Midbrain (tissue), 1 donor: Measurements from ENCODE around the gene SPAG9.

ENCODE experiments used
- DNase-seq: peaks from one replicate; lab custom pipeline; 2025; lab: John Stamatoyannopoulos, UW

SPAG9 gene, protein sequence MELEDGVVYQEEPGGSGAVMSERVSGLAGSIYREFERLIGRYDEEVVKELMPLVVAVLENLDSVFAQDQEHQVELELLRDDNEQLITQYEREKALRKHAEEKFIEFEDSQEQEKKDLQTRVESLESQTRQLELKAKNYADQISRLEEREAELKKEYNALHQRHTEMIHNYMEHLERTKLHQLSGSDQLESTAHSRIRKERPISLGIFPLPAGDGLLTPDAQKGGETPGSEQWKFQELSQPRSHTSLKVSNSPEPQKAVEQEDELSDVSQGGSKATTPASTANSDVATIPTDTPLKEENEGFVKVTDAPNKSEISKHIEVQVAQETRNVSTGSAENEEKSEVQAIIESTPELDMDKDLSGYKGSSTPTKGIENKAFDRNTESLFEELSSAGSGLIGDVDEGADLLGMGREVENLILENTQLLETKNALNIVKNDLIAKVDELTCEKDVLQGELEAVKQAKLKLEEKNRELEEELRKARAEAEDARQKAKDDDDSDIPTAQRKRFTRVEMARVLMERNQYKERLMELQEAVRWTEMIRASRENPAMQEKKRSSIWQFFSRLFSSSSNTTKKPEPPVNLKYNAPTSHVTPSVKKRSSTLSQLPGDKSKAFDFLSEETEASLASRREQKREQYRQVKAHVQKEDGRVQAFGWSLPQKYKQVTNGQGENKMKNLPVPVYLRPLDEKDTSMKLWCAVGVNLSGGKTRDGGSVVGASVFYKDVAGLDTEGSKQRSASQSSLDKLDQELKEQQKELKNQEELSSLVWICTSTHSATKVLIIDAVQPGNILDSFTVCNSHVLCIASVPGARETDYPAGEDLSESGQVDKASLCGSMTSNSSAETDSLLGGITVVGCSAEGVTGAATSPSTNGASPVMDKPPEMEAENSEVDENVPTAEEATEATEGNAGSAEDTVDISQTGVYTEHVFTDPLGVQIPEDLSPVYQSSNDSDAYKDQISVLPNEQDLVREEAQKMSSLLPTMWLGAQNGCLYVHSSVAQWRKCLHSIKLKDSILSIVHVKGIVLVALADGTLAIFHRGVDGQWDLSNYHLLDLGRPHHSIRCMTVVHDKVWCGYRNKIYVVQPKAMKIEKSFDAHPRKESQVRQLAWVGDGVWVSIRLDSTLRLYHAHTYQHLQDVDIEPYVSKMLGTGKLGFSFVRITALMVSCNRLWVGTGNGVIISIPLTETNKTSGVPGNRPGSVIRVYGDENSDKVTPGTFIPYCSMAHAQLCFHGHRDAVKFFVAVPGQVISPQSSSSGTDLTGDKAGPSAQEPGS (N-terminal part only)

DNA sequence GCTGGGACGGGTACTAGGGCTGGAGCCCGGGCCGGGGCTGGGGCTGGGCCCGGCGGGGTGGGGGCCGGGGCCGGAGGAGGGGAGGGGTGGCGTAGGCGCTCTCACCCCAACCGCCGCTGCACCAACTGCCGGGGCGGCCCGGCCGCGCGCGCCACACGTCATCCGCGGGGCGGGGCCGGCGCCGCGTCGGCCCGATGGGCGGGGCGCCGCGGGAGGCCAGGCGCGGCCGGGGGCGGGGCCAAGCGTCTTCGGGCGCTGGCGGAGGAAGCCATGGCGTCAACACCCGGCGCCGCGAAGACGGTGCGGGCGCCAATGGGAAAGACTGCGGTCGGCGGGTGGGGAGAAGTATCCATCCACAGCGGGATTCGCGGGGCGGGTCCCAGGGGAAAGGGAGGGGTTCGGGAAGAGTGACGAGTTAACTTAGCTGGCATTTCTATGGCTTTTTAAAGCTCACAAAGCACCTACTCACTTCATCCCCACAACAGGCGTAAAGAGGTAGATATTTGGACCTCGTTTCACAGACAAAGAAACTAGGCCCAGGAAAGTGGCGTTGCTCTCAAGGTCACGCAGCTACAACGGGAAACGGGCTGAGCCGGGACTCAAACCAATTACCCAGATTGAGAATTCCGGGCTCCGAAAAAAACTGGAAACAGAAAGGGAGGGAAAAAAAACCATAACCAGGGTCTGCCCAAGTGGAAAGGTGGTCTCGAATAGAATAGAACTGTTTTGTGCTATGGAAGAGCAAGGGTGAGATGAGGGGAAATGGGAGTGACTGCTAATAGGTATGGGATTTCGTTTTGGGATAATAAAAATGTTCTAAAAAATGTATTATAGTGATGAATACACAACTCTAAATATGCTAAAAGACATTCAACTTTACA lies at the start of gene SPAG9:
Gene SPAG9, minus strand, starts transcription at position 130 of the 881 bp plus-strand sequence. CDS start 212 bp downstream, outside the sequence.
- peak; percentile 97 for DNase-seq

DNA sequence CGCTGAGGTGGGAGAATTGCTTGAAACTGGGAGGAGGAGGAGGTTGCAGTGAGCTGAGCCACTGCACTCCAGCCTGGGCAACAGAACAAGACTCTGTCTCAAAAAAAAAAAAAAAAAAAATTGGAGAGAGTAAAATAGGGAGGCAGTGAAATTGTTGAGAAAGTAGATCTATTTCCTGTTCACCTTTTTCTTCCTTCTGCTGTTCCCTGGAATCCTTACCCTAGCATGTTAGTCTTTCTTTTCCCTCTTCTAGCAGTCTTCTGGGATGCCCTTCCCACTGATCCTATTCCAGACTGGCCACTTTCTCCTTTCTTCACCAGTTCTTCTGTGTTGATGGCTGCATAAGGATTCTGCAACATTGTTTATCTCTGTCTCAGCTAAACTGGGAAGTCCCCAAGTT lies 48.7 kb upstream of the SPAG9 start:
- no peak for DNase-seq

DNA sequence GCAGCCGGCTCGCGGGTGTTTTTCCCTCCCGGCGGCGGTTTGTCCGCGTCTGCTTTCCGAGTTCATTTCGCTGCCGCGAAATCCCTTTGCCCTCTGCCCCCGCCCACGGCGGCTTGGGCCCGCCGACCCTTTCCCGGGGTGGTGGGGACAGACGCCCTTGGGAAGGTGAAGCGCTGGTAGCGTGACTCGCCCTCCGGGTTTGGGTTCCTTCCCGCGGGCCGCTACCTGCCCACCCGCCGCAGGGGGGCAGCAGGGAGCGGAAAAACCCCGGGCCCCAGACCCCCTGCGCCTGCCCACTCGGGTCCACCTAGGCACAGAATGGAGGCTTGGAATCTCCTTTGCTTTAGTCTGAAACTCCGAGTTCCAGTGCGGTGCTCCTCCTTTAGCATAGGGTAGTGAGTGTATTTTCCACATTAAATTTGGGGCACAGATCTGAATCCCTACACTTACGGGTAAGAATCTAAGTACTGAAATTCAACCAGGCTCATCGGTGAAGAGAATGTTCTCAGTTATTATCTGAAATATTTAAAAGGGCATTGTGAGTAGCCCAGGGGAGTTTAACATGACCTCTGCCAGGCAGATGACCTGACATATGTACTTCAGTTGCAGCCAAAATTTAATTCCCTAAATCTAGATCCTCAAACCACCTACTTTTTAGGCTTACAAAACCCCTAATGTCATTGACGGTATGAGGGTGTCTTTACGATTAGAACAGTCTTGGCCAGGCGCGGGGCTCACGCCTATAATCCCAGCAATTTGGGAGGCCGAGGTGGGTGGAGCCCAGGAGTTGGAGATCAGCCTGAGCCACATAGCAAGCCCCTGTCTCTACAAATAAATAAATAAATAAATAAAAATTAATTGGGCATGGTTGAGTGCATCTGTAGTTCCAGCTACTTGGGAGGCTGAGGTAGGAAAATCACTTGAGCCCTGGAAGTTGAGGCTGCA lies 46.6 kb upstream of the SPAG9 start:
- DNase-seq: peak; percentile 27

DNA sequence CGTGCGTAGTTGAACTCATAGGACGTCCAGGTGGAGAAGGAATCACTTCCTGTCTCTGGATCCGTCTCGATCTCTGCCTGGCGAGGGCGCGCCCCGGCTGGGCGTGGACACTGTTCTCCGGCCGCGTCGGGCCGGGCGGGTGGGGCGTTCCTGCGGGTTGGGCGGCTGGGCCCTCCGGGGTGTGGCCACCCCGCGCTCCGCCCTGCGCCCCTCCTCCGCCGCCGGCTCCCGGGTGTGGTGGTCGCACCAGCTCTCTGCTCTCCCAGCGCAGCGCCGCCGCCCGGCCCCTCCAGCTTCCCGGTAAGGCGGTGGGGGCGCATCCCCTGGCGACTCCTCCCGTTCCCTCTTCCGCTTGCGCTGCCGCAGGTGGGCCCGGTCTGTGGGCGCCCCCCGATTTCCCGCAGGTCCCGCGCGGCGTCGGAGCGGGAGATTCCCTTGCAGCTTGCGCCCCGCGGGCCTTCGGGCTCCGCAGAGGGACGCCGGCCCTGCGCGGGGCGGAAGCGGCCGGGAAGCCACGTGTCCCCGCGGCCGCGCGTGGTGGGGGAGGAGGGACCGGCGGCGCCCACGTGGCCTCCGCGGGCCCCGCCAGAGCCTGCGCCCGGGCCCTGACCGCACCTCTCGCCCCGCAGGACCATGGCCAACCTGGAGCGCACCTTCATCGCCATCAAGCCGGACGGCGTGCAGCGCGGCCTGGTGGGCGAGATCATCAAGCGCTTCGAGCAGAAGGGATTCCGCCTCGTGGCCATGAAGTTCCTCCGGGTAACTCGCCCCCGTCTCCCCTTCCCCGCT lies 45.7 kb upstream of the SPAG9 start, which contains the start of gene NME2:
Gene NME2, plus strand, starts transcription at position 214 of the 789 bp plus-strand sequence. Its CDS starts 420 bp downstream, at position 634.
- peak; percentile 76 for DNase-seq

DNA sequence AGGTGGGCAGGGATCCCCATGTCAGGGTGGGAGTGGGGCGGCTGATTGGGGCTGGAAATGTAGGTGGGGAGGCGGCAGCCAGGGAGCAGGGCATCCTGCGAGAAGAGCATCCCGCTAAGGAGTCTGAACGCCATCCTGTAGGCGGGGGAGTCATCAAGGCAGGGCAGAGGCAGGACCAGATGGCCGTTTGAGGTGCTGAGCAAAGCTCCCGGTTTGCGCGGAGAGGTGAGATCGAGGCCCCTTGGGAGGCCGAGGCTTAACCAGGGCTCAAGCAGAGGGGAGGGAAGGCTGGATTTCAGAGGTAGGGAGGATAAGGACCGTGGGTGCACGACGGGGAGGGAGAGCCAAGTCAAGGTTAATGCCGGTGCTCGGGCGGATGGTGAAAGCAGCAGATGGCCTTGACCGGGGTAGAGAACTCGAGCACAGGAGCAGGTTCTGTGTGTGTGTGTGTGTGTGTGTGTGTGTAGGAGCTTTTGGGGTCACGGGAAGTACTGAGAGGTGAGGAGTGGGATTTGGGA lies 45.1 kb upstream of the SPAG9 start:
- no peak for DNase-seq

DNA sequence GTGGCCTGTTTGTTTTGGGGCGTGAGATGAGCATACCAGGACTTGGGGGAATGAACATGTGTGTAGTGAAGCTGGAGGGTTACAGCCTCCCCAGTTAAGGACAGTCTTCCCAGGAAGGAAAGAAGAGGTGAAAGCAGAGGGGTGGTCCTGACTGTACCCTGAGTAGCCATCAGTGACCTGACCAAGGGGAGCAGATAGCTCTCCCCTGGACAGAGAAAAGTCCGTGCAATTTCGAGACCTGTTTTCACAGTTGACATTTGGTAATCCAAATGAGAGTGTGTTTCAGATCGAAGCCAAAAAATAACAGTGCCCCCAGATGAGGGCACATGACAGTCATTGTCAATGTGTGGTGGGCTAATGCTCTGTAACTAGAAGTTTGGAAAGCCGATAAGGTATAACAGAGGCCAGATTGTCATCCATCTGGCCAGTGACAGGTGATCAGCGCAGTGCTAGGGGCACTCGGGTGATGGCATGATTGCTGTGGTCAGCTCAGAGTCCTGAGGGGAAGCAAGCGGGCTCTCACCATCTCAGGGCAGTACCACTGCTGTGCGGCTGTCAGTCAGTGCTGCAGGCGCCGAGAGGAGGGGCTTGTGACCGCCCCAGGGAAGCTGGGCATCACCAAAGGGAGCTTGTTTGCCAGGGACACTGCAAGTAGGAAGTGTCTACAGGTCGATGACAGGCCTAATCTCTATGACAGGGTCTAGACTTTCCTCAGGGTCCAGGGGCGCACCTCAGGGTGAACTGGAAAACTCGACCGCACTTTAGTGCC lies 44.4 kb upstream of the SPAG9 start:
- DNase-seq: no peak

DNA sequence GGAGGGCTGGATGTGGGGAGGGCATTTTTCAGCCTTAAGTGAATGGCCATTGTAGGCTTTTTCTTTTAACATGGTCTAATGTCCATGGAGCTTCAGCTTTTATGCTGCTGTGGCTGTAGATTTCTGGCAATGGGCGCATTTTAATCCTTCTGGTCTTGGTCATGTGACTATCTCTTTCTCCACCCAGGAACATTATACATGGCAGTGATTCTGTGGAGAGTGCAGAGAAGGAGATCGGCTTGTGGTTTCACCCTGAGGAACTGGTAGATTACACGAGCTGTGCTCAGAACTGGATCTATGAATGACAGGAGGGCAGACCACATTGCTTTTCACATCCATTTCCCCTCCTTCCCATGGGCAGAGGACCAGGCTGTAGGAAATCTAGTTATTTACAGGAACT lies 40.9 kb upstream of the SPAG9 start:
- no peak for DNase-seq

DNA sequence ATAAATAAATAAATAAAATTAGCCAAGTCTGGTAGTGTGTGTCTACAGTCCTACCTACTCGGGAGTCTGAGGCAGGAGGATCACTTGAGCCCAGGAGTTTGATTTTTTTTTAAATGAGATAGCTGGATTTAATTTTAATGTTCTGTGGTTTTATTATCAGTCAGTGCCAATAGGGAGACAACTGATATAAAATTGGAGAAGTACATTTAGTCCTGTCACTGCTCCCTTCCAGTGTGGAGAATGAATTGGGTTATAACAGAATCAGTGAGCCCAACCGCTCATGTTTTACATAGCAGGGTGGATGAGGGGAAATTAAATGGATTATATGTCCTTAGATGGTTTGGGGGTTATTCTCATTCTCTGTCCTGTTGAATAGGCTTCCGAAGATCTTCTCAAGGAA lies 38.9 kb upstream of the SPAG9 start:
- DNase-seq: no peak

DNA sequence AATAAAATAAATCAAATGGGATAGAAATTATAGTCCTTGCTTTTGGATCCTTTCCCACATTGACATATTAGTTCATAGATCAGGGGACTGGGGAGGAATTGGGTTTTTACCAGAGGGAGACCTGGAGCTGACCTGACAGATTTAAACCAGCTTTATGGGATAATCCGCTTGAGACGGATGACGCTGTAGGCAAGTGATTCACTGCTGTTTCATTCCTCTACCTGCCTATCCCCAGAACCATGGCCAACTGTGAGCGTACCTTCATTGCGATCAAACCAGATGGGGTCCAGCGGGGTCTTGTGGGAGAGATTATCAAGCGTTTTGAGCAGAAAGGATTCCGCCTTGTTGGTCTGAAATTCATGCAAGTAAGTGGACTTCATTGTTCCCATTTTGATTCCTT lies 34.7 kb upstream of the SPAG9 start:
- no peak for DNase-seq

DNA sequence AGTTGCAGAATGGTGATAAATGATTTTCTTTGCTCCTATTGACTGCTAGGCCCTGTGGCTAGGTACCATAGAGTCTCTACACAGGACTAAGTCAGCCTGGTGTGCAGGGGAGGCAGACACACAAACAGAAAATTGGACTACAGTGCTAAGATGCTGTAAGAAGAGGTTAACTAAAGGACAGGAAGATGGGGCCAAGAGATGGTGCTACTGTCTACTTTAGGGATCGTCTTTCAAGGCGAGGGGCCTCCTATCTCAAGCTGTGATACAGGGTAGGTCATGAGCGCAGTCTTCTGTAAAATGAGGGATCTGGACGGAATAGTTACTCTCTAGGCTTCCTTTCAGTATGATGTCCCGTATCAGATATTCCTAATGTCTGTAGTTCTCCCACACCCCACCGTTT lies 33.5 kb upstream of the SPAG9 start:
- no peak for DNase-seq

DNA sequence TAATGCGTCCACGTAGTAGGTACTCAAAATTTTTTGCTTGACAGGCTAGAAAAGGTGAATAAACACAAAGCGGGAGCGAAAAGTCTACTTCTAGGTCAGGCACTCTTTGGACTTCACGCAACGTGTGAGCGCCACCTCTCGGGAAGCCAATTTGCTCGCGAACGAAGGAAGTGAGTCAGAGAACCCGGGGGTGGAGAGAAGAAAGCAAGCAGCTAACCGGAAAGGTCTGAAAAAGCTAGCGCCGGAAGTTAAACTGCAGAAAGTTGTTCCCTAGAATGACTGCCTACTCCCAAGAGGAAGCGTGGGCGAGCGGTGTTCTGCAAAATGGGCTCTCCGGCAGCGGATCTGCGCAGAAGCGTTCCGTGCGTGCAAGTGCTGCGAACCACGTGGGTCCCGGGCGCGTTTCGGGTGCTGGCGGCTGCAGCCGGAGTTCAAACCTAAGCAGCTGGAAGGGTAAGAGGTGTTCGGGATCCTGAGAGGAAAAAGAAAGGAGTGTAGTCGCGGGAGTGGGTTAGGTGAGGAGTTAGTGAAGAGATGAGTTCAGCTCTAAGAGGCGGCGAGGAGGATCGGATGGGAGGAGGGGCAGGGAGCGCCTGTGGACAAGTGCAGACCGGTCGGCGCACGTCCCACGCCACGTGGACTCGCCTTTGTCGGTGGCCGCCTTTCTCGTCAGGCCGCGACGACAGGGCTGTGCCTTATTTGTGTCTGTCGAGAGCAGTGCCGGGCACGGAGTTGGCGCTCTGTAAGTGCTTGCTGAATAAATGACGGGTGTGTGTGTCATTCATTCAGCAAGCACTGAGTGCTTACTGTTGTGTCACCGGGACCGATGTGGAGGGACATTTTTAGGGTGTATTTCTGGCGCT lies 32.8 kb upstream of the SPAG9 start, which contains the start of gene NME1:
Gene NME1, plus strand, starts transcription at position 350 of the 863 bp plus-strand sequence. CDS start 2,096 bp downstream, outside the sequence.
- peak; percentile 100 for DNase-seq

DNA sequence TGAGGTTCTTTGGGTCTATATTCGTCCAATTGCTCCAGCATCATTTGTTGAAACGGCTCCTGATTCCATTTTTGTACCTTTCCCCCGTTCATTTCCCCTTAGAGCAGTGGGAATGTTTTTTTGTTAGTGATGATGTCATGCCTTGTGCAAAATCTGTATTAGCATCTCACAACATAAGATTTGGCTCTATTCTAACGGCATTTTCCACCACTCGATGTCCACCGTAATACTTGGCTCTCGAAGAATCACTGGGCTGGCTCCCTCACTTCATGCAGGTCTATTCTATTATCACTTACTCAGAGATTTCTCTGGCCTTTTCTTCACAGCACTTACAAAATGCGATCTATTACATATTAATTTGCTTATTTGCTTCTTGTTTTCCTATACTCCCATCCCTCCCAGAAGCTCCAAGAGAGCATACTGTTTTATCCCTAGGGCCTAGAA lies 32.1 kb upstream of the SPAG9 start:
- DNase-seq: no peak

DNA sequence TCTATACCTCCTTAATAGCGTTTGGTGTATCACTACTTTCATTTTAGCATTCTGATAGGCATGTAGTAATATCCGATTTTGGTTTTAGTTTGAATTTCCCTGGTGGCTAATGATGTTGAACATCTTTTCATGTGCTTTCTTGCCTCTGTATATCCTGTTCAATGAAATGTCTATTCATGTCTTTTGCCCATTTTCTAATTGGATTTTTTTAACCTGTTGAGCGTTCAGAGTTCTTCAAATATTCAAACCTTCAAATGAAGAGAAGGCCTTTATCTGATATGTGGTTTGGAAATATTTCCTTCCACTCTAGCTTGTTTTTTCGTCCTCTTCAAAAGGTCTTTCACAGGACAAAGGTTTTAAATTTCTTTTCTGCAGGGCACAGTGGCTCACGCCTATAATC lies 30.3 kb upstream of the SPAG9 start:
- DNase-seq: no peak

DNA sequence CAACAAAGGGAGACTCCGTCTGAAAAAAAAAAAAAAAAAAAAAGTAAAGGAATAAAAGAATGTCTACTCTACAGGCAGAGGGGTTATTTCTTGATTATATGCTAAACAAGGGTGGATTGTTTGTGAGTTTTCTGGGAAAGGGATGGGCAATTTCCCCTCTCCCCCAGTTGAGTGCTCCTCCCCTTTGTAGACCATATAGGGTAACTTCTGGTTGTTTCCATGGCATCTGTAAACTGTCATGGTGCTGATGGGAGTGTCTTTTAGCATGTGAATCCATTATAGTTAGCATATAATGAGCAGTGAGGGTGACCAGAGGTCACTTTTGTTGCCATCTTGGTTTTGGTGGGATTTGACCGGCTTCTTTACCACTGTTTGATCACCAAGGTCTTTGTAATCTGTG lies 28.5 kb upstream of the SPAG9 start:
- no peak for DNase-seq

DNA sequence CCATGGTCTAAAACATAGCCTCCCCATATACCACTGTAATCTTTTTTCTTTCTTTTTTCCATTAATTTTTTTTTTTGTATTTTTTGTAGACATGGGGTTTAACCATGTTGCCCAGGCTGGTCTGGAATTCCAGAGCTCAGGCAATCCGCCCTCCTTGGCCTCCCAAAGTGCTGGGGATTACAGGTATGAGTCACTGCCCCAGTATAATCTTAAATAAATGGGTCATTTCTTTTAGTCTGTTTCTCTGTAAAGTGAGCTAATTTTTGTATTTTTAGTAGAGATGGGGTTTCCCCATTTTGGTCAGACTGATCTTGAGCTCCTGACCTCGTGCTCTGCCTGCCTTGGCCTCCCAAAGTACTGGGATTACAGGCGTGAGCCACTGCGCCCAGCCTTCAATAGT lies 27.0 kb upstream of the SPAG9 start:
- DNase-seq: no peak

DNA sequence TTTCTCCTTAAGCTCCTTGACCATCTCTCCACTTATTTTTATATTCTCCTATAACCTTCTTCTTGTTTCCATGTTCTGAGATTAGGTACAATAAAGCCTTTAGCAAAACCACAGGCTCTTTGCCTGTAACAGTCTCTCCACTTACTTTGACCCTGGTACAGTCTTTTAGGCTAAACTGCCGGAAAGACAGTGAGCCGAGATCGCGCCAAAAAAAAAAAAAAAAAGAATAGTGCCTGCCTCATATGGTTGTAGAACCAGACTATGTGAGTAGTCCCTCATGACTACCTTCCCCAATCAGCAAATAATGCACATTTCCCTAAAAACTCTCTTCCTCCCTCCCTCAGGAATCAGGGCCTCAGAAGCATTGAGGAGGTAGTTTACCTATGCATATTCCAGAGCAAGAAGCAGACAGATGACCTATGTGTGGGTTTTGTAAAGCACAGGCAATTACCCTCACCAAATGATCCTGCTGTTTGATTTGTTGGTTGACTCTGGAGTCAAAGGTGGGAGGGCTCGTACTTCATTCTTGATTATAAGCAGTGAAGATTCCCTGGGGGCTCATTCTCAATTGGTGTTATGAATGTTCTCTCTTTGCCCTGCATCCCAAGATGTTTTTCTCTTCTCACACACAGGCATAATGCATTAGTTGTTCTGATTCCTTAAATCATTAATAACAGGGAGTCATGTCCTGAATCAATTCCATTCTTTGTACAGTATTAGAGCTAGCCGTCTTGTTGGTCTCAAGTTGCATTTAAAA lies 23.8 kb upstream of the SPAG9 start:
- DNase-seq: no peak
